WTC11 (cell line): Measurements from ENCODE around the gene FAM3B. TPM values are rescaled to one million over a fixed set of nuclear protein-coding genes. Genes with fewer than 3 reads are reported as not detected.

Experiments used
- ATAC-seq: fragments of 200-7000 bp; cut with Tn5 transposase; 2 replicates; pipeline ENCODE4 v1.10.0; 2021; ENCODE audit warnings: mild to moderate bottlenecking, moderate library complexity
- CTCF ChIA-PET: fragments of 300-600 bp; sonication (Branson Sonifier 250); formaldehyde crosslinking; loops from one replicate; lab custom pipeline; 2021; ENCODE audit warnings: antibody characterized with exemption; lab: Charles Lee
- POLR2A ChIA-PET: fragments of 350-600 bp; sonication (Branson Sonifier 250); formaldehyde crosslinking; loops from one replicate; lab custom pipeline; 2021; ENCODE audit warnings: antibody characterized with exemption; lab: Charles Lee
- DNase-seq: peaks from one replicate; pipeline ENCODE4 v3.0.0; 2021; ENCODE audit warnings: low spot score
- H3K27ac Mint-ChIP-seq: 2 replicates; pipeline ENCODE4 v1.8.0; 2021; ENCODE audit warnings: mixed read lengths
- H3K27me3 Mint-ChIP-seq: 2 replicates; pipeline ENCODE4 v1.8.0; 2021; ENCODE audit warnings: low read depth, mild to moderate bottlenecking, moderate library complexity, mixed read lengths
- H3K36me3 Mint-ChIP-seq: 2 replicates; pipeline ENCODE4 v1.8.0; 2021; ENCODE audit warnings: mixed read lengths
- H3K4me1 Mint-ChIP-seq: 2 replicates; pipeline ENCODE4 v1.8.0; 2022; ENCODE audit warnings: mixed read lengths
- H3K4me3 Mint-ChIP-seq: 2 replicates; pipeline ENCODE4 v1.8.0; 2021; ENCODE audit warnings: mild to moderate bottlenecking, moderate library complexity, mixed read lengths
- H3K9me3 Mint-ChIP-seq: 2 replicates; pipeline ENCODE4 v1.8.0; 2021; ENCODE audit warnings: mixed read lengths
- AFF4 ChIP-seq: sonication (generic); formaldehyde crosslinking; IDR thresholded peaks from 2 replicates; pipeline ENCODE4 v1.8.1; 2023; ENCODE audit warnings: mild to moderate bottlenecking, missing genetic modification reagents, borderline replicate concordance
- AR ChIP-seq: fragments of 250-450 bp; sonication (Bioruptor Pico); IDR thresholded peaks from 2 replicates; pipeline ENCODE4 v1.9.0; 2021; ENCODE audit warnings: mild to moderate bottlenecking
- ARID4B ChIP-seq: sonication (generic); formaldehyde crosslinking; IDR thresholded peaks from 2 replicates; pipeline ENCODE4 v1.8.0; 2023; ENCODE audit warnings: missing genetic modification reagents, mild to moderate bottlenecking, borderline replicate concordance
- ATF6 ChIP-seq: sonication (generic); formaldehyde crosslinking; IDR thresholded peaks from 2 replicates; pipeline ENCODE4 v1.8.1; 2023; ENCODE audit warnings: mild to moderate bottlenecking, missing genetic modification reagents
- ELF4 ChIP-seq: sonication (generic); formaldehyde crosslinking; IDR thresholded peaks from 2 replicates; pipeline ENCODE4 v1.8.1; 2022; ENCODE audit warnings: low read depth, mild to moderate bottlenecking, moderate library complexity, missing genetic modification reagents
- FOXP4 ChIP-seq: sonication (generic); formaldehyde crosslinking; IDR thresholded peaks from 2 replicates; pipeline ENCODE4 v1.8.0; 2022; ENCODE audit warnings: mild to moderate bottlenecking, missing genetic modification reagents
- GTF2I ChIP-seq: fragments of 250-450 bp; sonication (Bioruptor Pico); conservative IDR thresholded peaks from 2 replicates; pipeline ENCODE4 v1.4.0; 2021; ENCODE audit warnings: mild to moderate bottlenecking
- IRF1 ChIP-seq: sonication (generic); formaldehyde crosslinking; IDR thresholded peaks from 2 replicates; pipeline ENCODE4 v1.8.0; 2023; ENCODE audit warnings: missing genetic modification reagents
- NFE2L1 ChIP-seq: sonication (generic); formaldehyde crosslinking; IDR thresholded peaks from 2 replicates; pipeline ENCODE4 v1.8.1; 2023; ENCODE audit warnings: missing genetic modification reagents
- SMAD3 ChIP-seq: sonication (generic); formaldehyde crosslinking; IDR thresholded peaks from 2 replicates; pipeline ENCODE4 v1.8.0; 2022; ENCODE audit warnings: missing genetic modification reagents, mild to moderate bottlenecking, borderline replicate concordance
- TCF7 ChIP-seq: sonication (generic); formaldehyde crosslinking; IDR thresholded peaks from 2 replicates; pipeline ENCODE4 v1.8.0; 2022; ENCODE audit warnings: mild to moderate bottlenecking, low read depth, missing genetic modification reagents, moderate library complexity
- USF2 ChIP-seq: sonication (generic); formaldehyde crosslinking; IDR thresholded peaks from 2 replicates; pipeline ENCODE4 v1.8.1; 2023; ENCODE audit warnings: mild to moderate bottlenecking, missing genetic modification reagents, moderate library complexity
- ZNF121 ChIP-seq: sonication (generic); formaldehyde crosslinking; IDR thresholded peaks from 2 replicates; pipeline ENCODE4 v1.8.0; 2023; ENCODE audit warnings: missing genetic modification reagents
- ZNF317 ChIP-seq: sonication (generic); formaldehyde crosslinking; IDR thresholded peaks from 2 replicates; pipeline ENCODE4 v1.8.1; 2023; ENCODE audit warnings: low read depth, mild to moderate bottlenecking, moderate library complexity, missing genetic modification reagents, borderline replicate concordance
- ZNF396 ChIP-seq: fragments of 250-450 bp; sonication (Bioruptor Pico); IDR thresholded peaks from 2 replicates; pipeline ENCODE4 v1.8.0; 2021; ENCODE audit warnings: mild to moderate bottlenecking, moderate library complexity, borderline replicate concordance
- total RNA-seq: library from RNA; stranded (reverse); gene quantifications from 3 replicates; pipeline ENCODE4 v1.2.3, GENCODE V29; 2021

The FAM3B gene
- total RNA-seq, 1 experiment from 2014 or later, result 1.4 TPM

GRCh38 chr21:41321908-41322495 lies 5.4 kb downstream of the FAM3B start:
- DNase-seq (no peak), ATAC-seq (no peak)
- Mint-ChIP-seq H3K27me3 (peaks cover 10% of the 10 kb centered on the region), H3K9me3 (no peaks in the 10 kb centered on the region), H3K27ac (no peak overlapping the region), H3K36me3 (no peaks in the 10 kb centered on the region), H3K4me3 (no peak overlapping the region), H3K4me1 (peaks cover 24% of the 10 kb centered on the region)
- POLR2A ChIA-PET, result no interaction called here
- no peak for TF ChIP-seq ARID4B (CRISPR knock-in tag)
- no peak for TF ChIP-seq ZNF121 (CRISPR knock-in tag)
- no peak for TF ChIP-seq AFF4 (CRISPR knock-in tag)
- TF ChIP-seq AR (CRISPR knock-in tag), result no peak
- TF ChIP-seq ZNF396 (CRISPR knock-in tag), result no peak
- TF ChIP-seq USF2, result no peak
- no peak for TF ChIP-seq TCF7 (CRISPR knock-in tag)
- TF ChIP-seq ELF4 (CRISPR knock-in tag), result no peak
- CTCF ChIA-PET, result interaction anchor here (1.6 to 3.9 kb wide), 2 partner anchors 37 to 39 kb away, joined by 5 to 23 read pairs; no protein-coding TSS in a partner anchor

- CTCF ChIA-PET, result interaction anchor here (1.6 kb wide), 1 partner anchor 37 kb away, joined by 5 read pairs; no protein-coding TSS in a partner anchor
- Mint-ChIP-seq H3K36me3 (no peaks in the 10 kb centered on the region), H3K4me1 (peaks cover 20% of the 10 kb centered on the region), H3K9me3 (no peaks in the 10 kb centered on the region), H3K4me3 (no peak overlapping the region), H3K27ac (no peak overlapping the region), H3K27me3 (peaks cover 4% of the 10 kb centered on the region)
- no peak for DNase-seq
- peak; percentile 35 for ATAC-seq
- POLR2A ChIA-PET, result no interaction called here
- no peak for TF ChIP-seq SMAD3 (CRISPR knock-in tag)
- TF ChIP-seq FOXP4 (CRISPR knock-in tag), result no peak
- no peak for TF ChIP-seq GTF2I (CRISPR knock-in tag)
- TF ChIP-seq IRF1 (CRISPR knock-in tag), result no peak
- TF ChIP-seq ZNF317 (CRISPR knock-in tag), result no peak
- no peak for TF ChIP-seq NFE2L1 (CRISPR knock-in tag)
- TF ChIP-seq ATF6 (CRISPR knock-in tag), result no peak
Observed at GRCh38 chr21:41322496-41323382, 6.1 kb downstream of the FAM3B start.
